Measurements from ENCODE around the gene ASAP2. TPM values are rescaled to one million over a fixed set of nuclear protein-coding genes. Genes with fewer than 3 reads are reported as not detected.

ASAP2 gene
- total and polyA plus RNA-seq, 9 of the 15 experiments (the other 6 are each of a cell fraction or from before 2014, with no cell fraction given), result 0.06 to 4.3 (median 3.1) TPM

GRCh38 chr2:9423100-9423921, 216.7 kb downstream of the ASAP2 start, which contains the start of the genes CPSF3 and ITGB1BP1 (continued):
- TF ChIP-seq KLF1 (tag; IDR thresholded peaks at IDR 0.05) (peak; percentile 89), HMGN3 (IDR thresholded peaks at IDR 0.05; ENCODE audit: borderline replicate concordance, extremely low read depth, insufficient read length, low read depth, low read length) (peak; percentile 75), SIN3B (IDR thresholded peaks at IDR 0.05; ENCODE audit: low read depth) (peak; percentile 67; the same call in 1 of the 2 replicates), CBX5 (IDR thresholded peaks at IDR 0.05; ENCODE audit: borderline replicate concordance, low read depth) (no peak), ZBTB11 (CRISPR knock-in tag; IDR thresholded peaks at IDR 0.05) (peak; percentile 80 to 97 (median 81); a peak in 5 of 6 replicates), ZBTB2 (IDR thresholded peaks at IDR 0.05) (peak; percentile 90), ZNF212 (CRISPR knock-in tag; IDR thresholded peaks at IDR 0.05) (no peak), ELF2 (CRISPR knock-in tag; IDR thresholded peaks at IDR 0.05) (peak; percentile 71), ZNF431 (CRISPR knock-in tag; IDR thresholded peaks at IDR 0.05) (peak; percentile 34; the same call in 1 of the 2 replicates), TAF9B (IDR thresholded peaks at IDR 0.05; ENCODE audit: partially characterized antibody) (peak; percentile 38), ZEB2 (IDR thresholded peaks at IDR 0.05) (0 out of 2 replicates have a peak, but pooled peaks have one; percentile 36), JUND (IDR thresholded peaks at IDR 0.05; ENCODE audit: borderline replicate concordance, low read depth, low read length) (peak; percentile 32; the same call in 1 of the 2 replicates), JUND (tag; IDR thresholded peaks at IDR 0.05; ENCODE audit: borderline replicate concordance, low read depth, low read length) (no peak), GABPB1 (CRISPR knock-in tag; IDR thresholded peaks at IDR 0.05) (peak; percentile 96), ZNF740 (CRISPR knock-in tag; IDR thresholded peaks at IDR 0.05) (peak; percentile 60; the same call in 1 of the 2 replicates), ZNF740 (tag; IDR thresholded peaks at IDR 0.05) (no peak)
- TF ChIP-seq, protein P1, sequence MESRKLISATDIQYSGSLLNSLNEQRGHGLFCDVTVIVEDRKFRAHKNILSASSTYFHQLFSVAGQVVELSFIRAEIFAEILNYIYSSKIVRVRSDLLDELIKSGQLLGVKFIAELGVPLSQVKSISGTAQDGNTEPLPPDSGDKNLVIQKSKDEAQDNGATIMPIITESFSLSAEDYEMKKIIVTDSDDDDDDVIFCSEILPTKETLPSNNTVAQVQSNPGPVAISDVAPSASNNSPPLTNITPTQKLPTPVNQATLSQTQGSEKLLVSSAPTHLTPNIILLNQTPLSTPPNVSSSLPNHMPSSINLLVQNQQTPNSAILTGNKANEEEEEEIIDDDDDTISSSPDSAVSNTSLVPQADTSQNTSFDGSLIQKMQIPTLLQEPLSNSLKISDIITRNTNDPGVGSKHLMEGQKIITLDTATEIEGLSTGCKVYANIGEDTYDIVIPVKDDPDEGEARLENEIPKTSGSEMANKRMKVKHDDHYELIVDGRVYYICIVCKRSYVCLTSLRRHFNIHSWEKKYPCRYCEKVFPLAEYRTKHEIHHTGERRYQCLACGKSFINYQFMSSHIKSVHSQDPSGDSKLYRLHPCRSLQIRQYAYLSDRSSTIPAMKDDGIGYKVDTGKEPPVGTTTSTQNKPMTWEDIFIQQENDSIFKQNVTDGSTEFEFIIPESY (CRISPR knock-in tag; IDR thresholded peaks at IDR 0.05), result peak; percentile 80
